ENCODE measurements around the gene PPP2R3B.

DNA sequence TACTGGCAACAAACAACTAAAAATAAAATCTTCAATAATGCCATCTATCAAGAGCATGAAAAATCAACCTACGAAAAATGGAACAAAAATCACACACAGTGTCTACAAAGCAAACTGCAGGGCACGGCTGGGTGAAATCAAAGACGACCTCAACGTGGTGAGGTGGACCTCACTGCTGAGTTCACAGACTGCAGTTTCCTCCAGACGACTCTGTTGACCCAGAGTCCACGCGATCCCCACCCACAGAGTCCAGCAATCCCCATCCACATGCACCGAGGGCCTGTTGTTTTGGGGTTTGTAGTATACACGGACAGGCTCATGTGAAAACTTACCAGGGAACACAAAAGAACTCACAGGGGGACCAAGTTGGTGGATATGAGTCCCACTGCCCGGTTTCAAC is 37.0 kb downstream of the PPP2R3B start:
- TF ChIP-seq, protein P1, sequence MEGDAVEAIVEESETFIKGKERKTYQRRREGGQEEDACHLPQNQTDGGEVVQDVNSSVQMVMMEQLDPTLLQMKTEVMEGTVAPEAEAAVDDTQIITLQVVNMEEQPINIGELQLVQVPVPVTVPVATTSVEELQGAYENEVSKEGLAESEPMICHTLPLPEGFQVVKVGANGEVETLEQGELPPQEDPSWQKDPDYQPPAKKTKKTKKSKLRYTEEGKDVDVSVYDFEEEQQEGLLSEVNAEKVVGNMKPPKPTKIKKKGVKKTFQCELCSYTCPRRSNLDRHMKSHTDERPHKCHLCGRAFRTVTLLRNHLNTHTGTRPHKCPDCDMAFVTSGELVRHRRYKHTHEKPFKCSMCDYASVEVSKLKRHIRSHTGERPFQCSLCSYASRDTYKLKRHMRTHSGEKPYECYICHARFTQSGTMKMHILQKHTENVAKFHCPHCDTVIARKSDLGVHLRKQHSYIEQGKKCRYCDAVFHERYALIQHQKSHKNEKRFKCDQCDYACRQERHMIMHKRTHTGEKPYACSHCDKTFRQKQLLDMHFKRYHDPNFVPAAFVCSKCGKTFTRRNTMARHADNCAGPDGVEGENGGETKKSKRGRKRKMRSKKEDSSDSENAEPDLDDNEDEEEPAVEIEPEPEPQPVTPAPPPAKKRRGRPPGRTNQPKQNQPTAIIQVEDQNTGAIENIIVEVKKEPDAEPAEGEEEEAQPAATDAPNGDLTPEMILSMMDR (conservative IDR thresholded peaks at IDR 0.05 in 1 of 2, IDR thresholded peaks at IDR 0.05 in 1 of 2; ENCODE audit: extremely low read depth in 1 of 2, insufficient read depth in 1 of 2, low read depth in 1 of 2, low read length in 2 of 2) = no peak
- no peak for TF ChIP-seq EZH2 (IDR thresholded peaks at IDR 0.05; ENCODE audit: borderline replicate concordance, low read length)

All from mammary epithelial cell (primary cell).